OCI-LY3 (cell line): ENCODE measurements around the gene RNASEH2B.

Source experiments
- H2AFZ ChIP-seq: fragments of 200-600, 300-600 bp; shearing (Covaris generic); 2 replicates; pipeline ENCODE4 v1.6.0; 2014; ENCODE audit warnings: antibody characterized with exemption, low read depth, low read length
- H3K27ac ChIP-seq: fragments of 200-600, 300-600 bp; sonication (generic); 2 replicates; pipeline ENCODE4 v1.5.1; 2014; ENCODE audit warnings: mild to moderate bottlenecking, low read length, moderate library complexity, mixed read lengths
- H3K27me3 ChIP-seq: fragments of 200-600, 300-600 bp; sonication (generic); 2 replicates; pipeline ENCODE4 v1.6.1; 2014; ENCODE audit warnings: low read depth, low read length, mixed read lengths
- H3K36me3 ChIP-seq: fragments of 200-600, 300-600 bp; sonication (generic); replicated peaks from 2 replicates; pipeline ENCODE3; 2014; ENCODE audit warnings: low read depth, low read length, mixed read lengths
- H3K4me1 ChIP-seq: fragments of 300-600, 200-600 bp; sonication (generic); 2 replicates; pipeline ENCODE4 v1.6.1; 2014; ENCODE audit warnings: low read length, mixed read lengths
- H3K4me2 ChIP-seq: fragments of 200-600, 300-600 bp; sonication (generic); 2 replicates; pipeline ENCODE4 v1.6.1; 2014; ENCODE audit warnings: low read length, mixed read lengths
- H3K4me3 ChIP-seq: fragments of 300-600, 200-600 bp; sonication (generic); 2 replicates; pipeline ENCODE4 v1.5.1; 2014; ENCODE audit warnings: antibody characterized with exemption, mild to moderate bottlenecking, low read length, moderate library complexity
- H3K79me2 ChIP-seq: fragments of 300-600, 200-600 bp; shearing (Covaris generic); 2 replicates; pipeline ENCODE4 v1.6.1; 2014; ENCODE audit warnings: mild to moderate bottlenecking, low read length, mixed read lengths
- H3K9ac ChIP-seq: fragments of 300-600, 200-600 bp; shearing (Covaris generic); 2 replicates; pipeline ENCODE4 v1.6.0; 2014; ENCODE audit warnings: mild to moderate bottlenecking, low read length, moderate library complexity
- H3K9me3 ChIP-seq: fragments of 200-600, 300-600 bp; shearing (Covaris generic); 2 replicates; pipeline ENCODE4 v1.6.1; 2014; ENCODE audit warnings: low read length, mixed read lengths; ENCODE audit not compliant: insufficient read depth
- H4K20me1 ChIP-seq: fragments of 200-600, 300-600 bp; sonication (generic); 2 replicates; pipeline ENCODE4 v1.6.1; 2016; ENCODE audit warnings: low read length, mixed read lengths; ENCODE audit not compliant: insufficient read depth
- EZH2phosphoT487 ChIP-seq: fragments of 200-600 bp; shearing (Covaris generic); IDR thresholded peaks from 2 replicates; pipeline ENCODE4 v1.6.1; 2018; ENCODE audit warnings: antibody characterized with exemption, mixed run types, low read depth
- TF ChIP-seq, protein P1 (sequence below): fragments of 200-600, 300-600 bp; sonication (generic); IDR thresholded peaks from 2 replicates; pipeline ENCODE4 v1.5.1; 2014; ENCODE audit warnings: antibody characterized with exemption, low read length, low read depth

Gene RNASEH2B

DNA sequence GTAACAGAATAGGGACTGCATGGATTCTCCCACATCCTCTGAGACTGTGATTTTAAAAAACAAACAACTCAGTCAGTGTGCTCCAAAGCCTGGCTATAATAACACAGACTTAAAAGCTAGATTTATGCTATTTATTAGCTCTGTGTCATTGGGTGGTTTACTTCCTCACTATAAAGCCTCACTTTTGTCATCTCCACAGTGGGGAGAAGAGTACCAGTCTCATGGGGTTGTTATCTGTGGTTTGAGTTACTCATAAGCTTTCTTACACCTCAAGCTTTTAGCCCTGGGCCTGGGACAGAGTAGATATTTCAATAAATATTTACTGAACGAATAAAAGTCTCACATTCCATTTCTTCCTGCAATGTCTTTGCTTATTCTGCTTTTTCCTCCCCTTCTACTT lies 5.3 kb downstream of the RNASEH2B start:
- Histone ChIP-seq H3K4me1 (peaks cover 62% of the 10 kb centered on the region), H3K4me2 (peak overlapping the region; percentile 65), H2AFZ (no peak overlapping the region), H3K9me3 (no peaks in the 10 kb centered on the region), H3K4me3 (peak overlapping the region; percentile 26), H3K27ac (peak overlapping the region; percentile 41), H3K9ac (peak overlapping the region; percentile 44), H3K36me3 (peaks cover 10% of the 10 kb centered on the region), H3K27me3 (no peaks in the 10 kb centered on the region), H4K20me1 (peaks cover 32% of the 10 kb centered on the region), H3K79me2 (peaks cover 98% of the 10 kb centered on the region)
- no peak for TF ChIP-seq EZH2phosphoT487
- TF ChIP-seq, protein P1, sequence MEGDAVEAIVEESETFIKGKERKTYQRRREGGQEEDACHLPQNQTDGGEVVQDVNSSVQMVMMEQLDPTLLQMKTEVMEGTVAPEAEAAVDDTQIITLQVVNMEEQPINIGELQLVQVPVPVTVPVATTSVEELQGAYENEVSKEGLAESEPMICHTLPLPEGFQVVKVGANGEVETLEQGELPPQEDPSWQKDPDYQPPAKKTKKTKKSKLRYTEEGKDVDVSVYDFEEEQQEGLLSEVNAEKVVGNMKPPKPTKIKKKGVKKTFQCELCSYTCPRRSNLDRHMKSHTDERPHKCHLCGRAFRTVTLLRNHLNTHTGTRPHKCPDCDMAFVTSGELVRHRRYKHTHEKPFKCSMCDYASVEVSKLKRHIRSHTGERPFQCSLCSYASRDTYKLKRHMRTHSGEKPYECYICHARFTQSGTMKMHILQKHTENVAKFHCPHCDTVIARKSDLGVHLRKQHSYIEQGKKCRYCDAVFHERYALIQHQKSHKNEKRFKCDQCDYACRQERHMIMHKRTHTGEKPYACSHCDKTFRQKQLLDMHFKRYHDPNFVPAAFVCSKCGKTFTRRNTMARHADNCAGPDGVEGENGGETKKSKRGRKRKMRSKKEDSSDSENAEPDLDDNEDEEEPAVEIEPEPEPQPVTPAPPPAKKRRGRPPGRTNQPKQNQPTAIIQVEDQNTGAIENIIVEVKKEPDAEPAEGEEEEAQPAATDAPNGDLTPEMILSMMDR = no peak

DNA sequence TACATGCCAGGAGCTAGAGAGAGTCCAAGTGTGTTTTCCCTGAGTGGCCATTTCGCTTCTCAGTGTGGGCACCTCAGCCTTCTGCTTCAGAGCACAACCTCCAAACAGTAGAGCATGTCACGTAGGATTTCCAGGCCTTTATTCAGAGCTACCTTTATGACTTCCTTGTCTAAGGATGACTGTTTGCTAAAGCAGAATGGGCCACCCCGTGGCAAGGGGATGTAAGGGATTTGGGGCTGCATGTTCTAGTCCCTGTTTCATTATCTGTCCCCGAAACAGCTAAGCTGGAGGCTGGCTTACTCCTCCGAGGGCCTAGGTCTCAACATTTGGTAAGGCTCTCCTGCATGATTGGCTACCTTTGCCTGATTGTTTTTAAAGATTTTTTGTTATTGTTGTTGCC lies 6.0 kb downstream of the RNASEH2B start:
- TF ChIP-seq, protein P1 = peak; percentile 38
- no peak for TF ChIP-seq EZH2phosphoT487
- H3K9ac ChIP-seq = peak overlapping the region; percentile 44
- H3K4me1 ChIP-seq = peaks cover 62% of the 10 kb centered on the region
- peak overlapping the region; percentile 65 for H3K4me2 ChIP-seq
- no peaks in the 10 kb centered on the region for H3K9me3 ChIP-seq
- peak overlapping the region; percentile 26 for H3K4me3 ChIP-seq
- peaks cover 98% of the 10 kb centered on the region for H3K79me2 ChIP-seq
- no peak overlapping the region for H2AFZ ChIP-seq
- H3K36me3 ChIP-seq = peaks cover 14% of the 10 kb centered on the region
- H3K27ac ChIP-seq = peak overlapping the region; percentile 41
- no peaks in the 10 kb centered on the region for H3K27me3 ChIP-seq
- peaks cover 35% of the 10 kb centered on the region for H4K20me1 ChIP-seq

DNA sequence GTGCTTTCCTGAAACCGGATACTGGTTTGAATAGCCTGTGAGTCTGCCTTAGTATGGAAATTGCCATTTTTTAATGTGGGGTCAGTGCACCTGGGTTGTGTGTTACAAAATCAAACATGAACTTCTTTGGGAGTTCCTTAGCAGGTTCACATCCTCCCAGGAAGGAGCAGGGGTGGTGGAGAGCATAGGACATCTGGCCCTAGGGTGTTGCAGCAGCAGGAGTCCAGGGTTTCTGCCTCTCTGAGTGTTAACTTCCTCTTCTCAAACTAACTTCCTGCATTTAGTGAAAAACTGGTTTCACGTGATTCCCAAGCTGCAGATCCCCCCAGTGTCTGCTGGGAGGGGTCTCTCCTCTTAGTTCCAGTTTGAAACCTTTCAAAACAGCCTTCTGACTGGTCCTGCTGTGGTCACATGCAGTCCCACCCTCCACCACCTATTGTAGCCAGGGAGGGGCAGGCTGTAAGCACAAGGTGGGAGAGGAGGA lies 7.2 kb downstream of the RNASEH2B start:
- Histone ChIP-seq H3K27ac (peak overlapping the region; percentile 64), H3K36me3 (peaks cover 26% of the 10 kb centered on the region), H3K4me3 (peak overlapping the region; percentile 38), H3K4me1 (peaks cover 56% of the 10 kb centered on the region), H3K9me3 (peaks cover 10% of the 10 kb centered on the region; the same call in 1 of the 2 replicates), H3K9ac (peak overlapping the region; percentile 44), H3K79me2 (peaks cover 98% of the 10 kb centered on the region), H3K27me3 (no peaks in the 10 kb centered on the region), H2AFZ (0 out of 2 replicates have a peak overlapping the region, but pooled peaks have one; percentile 3), H3K4me2 (peak overlapping the region; percentile 65), H4K20me1 (peaks cover 36% of the 10 kb centered on the region)
- TF ChIP-seq EZH2phosphoT487 = no peak
- TF ChIP-seq, protein P1 = no peak

DNA sequence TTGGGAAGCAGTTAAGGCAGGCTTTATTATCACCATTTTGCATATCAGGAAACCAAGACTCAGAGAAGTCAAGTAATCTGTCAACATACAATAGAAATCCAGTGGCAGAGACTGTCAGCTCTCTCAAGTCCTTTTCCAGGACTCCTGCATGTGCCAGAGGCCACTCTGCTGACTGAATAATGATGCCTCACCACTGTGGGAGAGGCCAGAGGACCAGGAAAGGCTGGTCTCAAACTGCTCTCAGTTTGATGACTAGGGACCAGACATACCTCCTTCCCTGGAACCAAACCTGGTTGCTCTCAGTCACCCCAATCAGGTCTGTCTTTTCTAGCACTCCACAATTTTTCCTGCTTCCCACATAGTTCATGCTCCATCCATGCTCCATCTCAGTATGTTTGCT lies 8.0 kb downstream of the RNASEH2B start:
- Histone ChIP-seq H3K4me2 (peak overlapping the region; percentile 65; the same call in 1 of the 2 replicates), H3K79me2 (peaks cover 98% of the 10 kb centered on the region), H4K20me1 (peaks cover 33% of the 10 kb centered on the region), H3K27me3 (no peaks in the 10 kb centered on the region), H3K27ac (peak overlapping the region; percentile 64), H2AFZ (no peak overlapping the region), H3K4me1 (peaks cover 50% of the 10 kb centered on the region), H3K4me3 (no peak overlapping the region), H3K9me3 (peaks cover 19% of the 10 kb centered on the region; the same call in 1 of the 2 replicates), H3K36me3 (peaks cover 35% of the 10 kb centered on the region), H3K9ac (peak overlapping the region; percentile 44; the same call in 1 of the 2 replicates)
- TF ChIP-seq, protein P1 = no peak
- no peak for TF ChIP-seq EZH2phosphoT487
